ENCODE measurements around the gene MRPS7. TPM values are rescaled to one million over a fixed set of nuclear protein-coding genes. Genes with fewer than 3 reads are reported as not detected.

The MRPS7 gene
- total RNA-seq, 1 donor = 31.0 TPM

DNA sequence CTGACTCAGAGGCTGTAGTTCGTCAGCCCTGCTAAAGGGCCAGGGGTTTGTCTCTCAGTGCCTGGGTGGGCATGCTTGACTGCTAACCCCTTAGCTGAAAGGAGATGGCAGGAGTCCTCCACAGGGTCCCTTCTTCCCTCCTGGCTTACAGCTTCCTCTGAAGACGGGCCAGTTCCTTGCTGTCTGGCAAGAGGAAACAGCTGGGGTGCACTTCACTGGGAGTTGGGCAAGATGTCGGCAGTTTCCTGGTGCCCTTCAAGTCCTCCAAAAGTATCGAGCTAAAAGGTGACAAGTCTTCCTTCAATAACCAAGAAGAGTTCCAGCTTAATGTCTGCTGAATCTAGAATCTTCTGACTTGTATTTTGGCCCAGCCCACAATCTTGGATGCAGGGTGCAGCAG, 32.8 kb upstream of the MRPS7 start:
- no peak for DNase-seq (ENCODE audit: low read depth)
- TF ChIP-seq, protein P1, sequence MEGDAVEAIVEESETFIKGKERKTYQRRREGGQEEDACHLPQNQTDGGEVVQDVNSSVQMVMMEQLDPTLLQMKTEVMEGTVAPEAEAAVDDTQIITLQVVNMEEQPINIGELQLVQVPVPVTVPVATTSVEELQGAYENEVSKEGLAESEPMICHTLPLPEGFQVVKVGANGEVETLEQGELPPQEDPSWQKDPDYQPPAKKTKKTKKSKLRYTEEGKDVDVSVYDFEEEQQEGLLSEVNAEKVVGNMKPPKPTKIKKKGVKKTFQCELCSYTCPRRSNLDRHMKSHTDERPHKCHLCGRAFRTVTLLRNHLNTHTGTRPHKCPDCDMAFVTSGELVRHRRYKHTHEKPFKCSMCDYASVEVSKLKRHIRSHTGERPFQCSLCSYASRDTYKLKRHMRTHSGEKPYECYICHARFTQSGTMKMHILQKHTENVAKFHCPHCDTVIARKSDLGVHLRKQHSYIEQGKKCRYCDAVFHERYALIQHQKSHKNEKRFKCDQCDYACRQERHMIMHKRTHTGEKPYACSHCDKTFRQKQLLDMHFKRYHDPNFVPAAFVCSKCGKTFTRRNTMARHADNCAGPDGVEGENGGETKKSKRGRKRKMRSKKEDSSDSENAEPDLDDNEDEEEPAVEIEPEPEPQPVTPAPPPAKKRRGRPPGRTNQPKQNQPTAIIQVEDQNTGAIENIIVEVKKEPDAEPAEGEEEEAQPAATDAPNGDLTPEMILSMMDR (IDR thresholded peaks at IDR 0.05; ENCODE audit: insufficient read depth, low read length) = no peak
- no peak overlapping the region for H3K4me3 ChIP-seq (ENCODE audit: low read depth, low read length)

DNA sequence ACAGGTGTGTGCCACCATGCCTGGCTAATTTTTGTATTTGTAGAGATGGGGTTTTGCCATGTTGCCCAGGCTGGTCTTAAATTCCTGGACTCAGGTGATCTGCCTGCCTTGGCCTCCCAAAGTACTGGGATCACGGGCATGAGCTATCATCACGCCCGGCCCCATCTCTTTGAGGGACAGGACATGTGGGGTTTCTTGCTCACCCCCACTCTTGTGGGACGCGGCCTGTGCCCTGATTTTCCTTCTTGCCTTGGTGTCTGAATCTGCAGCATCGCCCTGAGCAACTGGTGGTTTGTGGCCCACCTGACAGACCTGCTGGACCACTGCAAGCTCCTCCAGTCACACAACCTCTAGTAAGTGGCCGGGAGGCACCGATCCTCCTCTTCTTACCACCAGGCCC, 30.6 kb upstream of the MRPS7 start:
- TF ChIP-seq, protein P1 (IDR thresholded peaks at IDR 0.05; ENCODE audit: insufficient read depth, low read length) = no peak
- no peak overlapping the region for H3K4me3 ChIP-seq (ENCODE audit: low read depth, low read length)

DNA sequence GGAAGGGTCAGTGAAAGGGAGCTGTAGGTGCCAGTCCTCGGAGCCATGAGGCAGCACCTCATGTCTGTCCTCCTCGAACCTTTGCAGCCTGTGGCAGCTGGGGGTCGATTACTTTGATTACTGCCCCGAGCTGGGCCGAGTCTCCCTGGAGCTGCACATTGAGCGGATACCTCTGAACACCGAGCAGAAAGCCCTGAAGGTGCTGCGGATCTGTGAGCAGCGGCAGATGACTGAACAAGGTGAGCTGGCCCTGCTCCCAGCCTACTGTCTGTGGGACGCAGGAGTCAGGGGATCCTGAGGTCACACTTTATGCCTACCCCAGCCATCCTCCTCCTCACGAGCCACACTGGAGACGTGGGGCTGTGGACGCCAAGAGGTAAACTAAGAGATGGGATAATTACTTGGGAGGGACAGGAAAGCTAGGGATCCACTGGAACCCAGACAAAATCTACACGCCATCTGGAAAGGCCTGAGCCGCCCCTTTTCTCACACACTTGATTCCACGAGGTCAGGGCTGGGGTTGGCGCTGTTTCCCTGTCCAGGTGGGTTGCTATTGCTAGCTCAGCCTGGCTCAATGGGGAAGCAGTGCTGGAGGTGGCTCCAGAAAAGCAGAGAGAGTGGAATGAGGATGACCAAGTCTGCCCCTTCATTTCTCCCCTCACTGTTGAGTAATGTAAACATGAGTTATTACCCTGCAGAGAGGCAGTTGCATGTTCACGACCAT, 29.8 kb upstream of the MRPS7 start:
- no peak overlapping the region for H3K4me3 ChIP-seq (ENCODE audit: low read depth, low read length)
- DNase-seq (ENCODE audit: low read depth) = no peak
- TF ChIP-seq, protein P1 (IDR thresholded peaks at IDR 0.05; ENCODE audit: insufficient read depth, low read length) = no peak

More for the DNA sequence above, 30.6 kb upstream of the MRPS7 start:
- no peak for DNase-seq (ENCODE audit: low read depth)

DNA sequence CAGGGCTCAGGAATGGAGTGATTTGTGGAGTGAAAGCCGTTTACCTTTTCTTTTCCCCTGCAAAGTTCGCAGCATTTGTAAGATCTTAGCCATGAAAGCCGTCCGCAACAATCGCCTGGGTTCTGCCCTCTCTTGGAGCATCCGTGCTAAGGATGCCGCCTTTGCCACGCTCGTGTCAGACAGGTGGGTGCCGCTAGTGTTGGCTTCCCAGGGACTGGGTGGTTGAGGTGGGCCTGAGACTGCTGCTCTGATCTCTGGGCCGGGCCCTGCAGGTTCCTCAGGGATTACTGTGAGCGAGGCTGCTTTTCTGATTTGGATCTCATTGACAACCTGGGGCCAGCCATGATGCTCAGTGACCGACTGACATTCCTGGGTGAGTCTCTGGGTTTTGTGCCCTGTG, 28.9 kb upstream of the MRPS7 start:
- H3K4me3 ChIP-seq (ENCODE audit: low read depth, low read length) = no peak overlapping the region
- TF ChIP-seq, protein P1 (IDR thresholded peaks at IDR 0.05; ENCODE audit: insufficient read depth, low read length) = no peak
- DNase-seq (ENCODE audit: low read depth) = no peak

DNA sequence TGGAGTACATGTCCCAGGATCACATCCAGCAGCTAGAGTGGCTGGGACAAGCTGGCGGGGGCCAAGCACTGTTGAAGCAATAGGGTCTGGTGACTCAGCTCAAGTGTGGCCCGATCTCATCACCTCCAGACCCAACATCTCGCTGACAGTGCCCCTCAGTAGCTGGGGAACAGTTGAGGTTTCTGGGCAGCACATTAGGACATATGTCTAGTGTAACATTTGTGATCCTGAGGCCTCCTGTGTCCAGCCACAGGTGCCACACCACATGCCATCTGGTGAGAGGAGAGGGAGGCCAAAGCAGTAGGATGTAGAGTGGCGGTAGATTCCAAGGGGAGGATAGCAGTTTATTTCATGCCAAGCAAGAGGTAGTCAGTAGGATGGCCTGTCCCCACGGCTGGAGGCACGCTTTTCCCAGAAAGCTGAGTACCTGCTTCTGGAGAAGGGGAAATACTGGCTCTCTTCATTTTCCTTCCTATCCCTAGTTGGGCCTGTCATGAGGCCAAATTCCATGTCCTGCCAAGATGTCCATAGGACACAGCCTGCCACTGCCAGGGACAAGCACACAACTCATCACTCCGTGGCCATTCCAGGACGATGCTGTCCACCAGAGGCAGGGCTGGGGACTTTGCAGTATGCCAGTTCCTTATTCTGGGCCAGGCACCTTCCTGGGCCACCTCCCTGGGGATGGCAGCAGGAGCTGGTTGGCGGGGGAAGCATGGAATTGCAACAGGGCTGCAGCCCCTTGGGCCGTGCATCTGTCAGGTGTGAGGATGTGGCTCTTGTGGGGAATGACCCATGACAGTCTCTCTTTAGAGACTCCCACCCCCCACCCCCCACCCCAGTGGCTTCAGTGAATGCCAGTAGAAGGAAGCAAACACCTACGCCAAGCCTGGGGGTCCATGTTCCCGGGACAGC, 24.3 kb upstream of the MRPS7 start:
- H3K4me3 ChIP-seq (ENCODE audit: low read depth, low read length) = no peak overlapping the region
- TF ChIP-seq, protein P1 (IDR thresholded peaks at IDR 0.05; ENCODE audit: insufficient read depth, low read length) = no peak
- no peak for DNase-seq (ENCODE audit: low read depth)

DNA sequence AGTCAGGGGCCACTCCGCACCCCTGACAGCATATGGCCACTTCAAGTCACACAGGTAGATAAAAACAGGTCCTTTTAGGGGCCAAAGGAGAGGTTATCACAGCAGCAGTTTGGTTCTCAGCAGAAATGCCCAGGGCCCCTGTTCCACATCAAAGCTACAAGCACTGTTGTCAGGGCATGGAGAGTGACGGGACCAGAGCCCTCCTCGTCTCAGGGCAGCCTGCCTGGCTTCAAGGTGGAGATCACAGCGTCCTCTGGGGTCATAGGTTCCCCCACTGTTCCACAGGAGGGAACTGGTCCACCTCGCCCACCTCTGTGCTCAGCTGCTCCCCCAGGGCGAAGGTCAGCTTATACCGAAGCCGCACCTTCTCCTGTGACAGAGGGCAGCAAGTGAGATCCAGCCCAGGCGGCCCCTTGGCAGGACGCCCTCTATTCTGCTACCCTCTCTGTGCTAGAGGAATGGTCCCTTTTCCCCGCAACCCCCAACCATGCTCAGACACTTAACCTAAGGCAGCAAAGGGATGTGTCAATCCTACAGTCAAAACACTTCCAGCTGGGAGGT, 23.6 kb upstream of the MRPS7 start:
- TF ChIP-seq, protein P1 (IDR thresholded peaks at IDR 0.05; ENCODE audit: insufficient read depth, low read length) = no peak

More for the DNA sequence above, 23.6 kb upstream of the MRPS7 start:
- no peak overlapping the region for H3K4me3 ChIP-seq (ENCODE audit: low read depth, low read length)
- DNase-seq (ENCODE audit: low read depth) = no peak

Measured in fibroblast of the aortic adventitia (primary cell).